Measurements from ENCODE around the gene M1AP. TPM values are rescaled to one million over a fixed set of nuclear protein-coding genes. Genes with fewer than 3 reads are reported as not detected.
A peak's percentile ranks its signal among the peaks of the same experiment; 100 is the strongest.

The M1AP gene
- total and polyA plus RNA-seq, 2 donors (not counting 1 experiment from before 2014, with no cell fraction given): not detected

DNA sequence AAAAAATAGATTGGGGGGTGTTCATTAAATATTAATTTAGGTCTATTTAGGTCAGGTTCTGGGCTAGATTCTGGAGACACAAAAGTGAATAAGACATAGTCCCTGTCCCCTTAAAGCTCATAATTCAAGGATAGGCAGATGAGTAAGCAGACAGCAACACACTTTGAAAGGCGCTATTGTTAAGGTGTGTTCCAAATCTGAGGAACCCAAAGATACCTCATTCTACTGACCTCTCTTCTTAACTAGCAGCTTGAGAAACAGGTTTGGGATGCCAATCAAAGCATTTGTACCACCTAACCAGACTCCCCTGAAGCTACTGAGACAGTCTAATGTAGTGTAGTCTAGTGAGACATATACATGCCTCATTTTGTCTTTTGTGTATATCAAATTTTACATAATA, 40.8 kb upstream of the M1AP start:
- Histone ChIP-seq H3K9me3 (ENCODE audit: control insufficient read depth, insufficient read depth, low read depth, low read length) (no peaks in the 10 kb centered on the region), H3K9ac (ENCODE audit: insufficient read depth, low read length) (no peak overlapping the region), H3K4me1 (ENCODE audit: control insufficient read depth, extremely low read depth, insufficient read depth, low read length) (no peaks in the 10 kb centered on the region), H3K36me3 (ENCODE audit: control insufficient read depth, insufficient read depth, low read length) (no peaks in the 10 kb centered on the region), H4K20me1 (ENCODE audit: control insufficient read depth, extremely low read depth, insufficient read depth, low read length) (no peaks in the 10 kb centered on the region), H3K4me3 (replicated peaks in 1 of 4; ENCODE audit: control extremely low read depth in 1 of 4, insufficient read depth in 1 of 4, low read depth in 3 of 4, low read length in 4 of 4) (no peak overlapping the region), H3K79me2 (ENCODE audit: control insufficient read depth, insufficient read depth, low read length) (no peaks in the 10 kb centered on the region), H3K27ac (ENCODE audit: insufficient read depth, low read length) (no peak overlapping the region), H3K4me2 (ENCODE audit: extremely low read depth, insufficient read depth, low read length) (no peak overlapping the region), H2AFZ (ENCODE audit: low read length) (no peak overlapping the region), H3K27me3 (ENCODE audit: control insufficient read depth, insufficient read depth, low read length) (peaks cover 2% of the 10 kb centered on the region)
- no peak for DNase-seq (ENCODE audit: low read depth in 2 of 2)
- TF ChIP-seq EZH2 (IDR thresholded peaks at IDR 0.05; ENCODE audit: low read length, missing control alignments): no peak
- no peak for TF ChIP-seq CTCF (conservative IDR thresholded peaks at IDR 0.05 in 1 of 2, IDR thresholded peaks at IDR 0.05 in 1 of 2; ENCODE audit: low read depth in 1 of 2, low read length in 2 of 2)

DNA sequence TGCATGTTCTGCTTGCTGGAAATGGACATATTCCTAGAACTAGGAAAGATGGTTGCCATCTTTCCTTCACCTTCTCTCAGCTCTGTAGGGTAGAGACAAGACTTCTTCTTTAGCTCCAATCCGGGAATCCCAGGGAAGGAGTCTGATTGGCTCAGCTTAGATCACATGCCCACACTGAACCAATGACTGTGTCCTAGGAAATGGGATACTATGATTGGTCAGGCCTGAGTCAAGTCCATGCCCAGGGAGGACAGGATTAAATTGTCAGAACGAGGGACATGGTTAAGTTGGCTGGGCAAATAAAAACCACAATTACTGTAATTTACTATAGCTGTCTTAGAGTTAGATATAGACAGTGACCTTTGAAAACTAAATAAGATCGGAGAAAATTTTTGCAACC, 37.3 kb upstream of the M1AP start:
- Histone ChIP-seq H3K27ac (ENCODE audit: insufficient read depth, low read length) (no peak overlapping the region), H3K79me2 (ENCODE audit: control insufficient read depth, insufficient read depth, low read length) (no peaks in the 10 kb centered on the region), H3K4me1 (ENCODE audit: control insufficient read depth, extremely low read depth, insufficient read depth, low read length) (no peaks in the 10 kb centered on the region), H3K9me3 (ENCODE audit: control insufficient read depth, insufficient read depth, low read depth, low read length) (no peaks in the 10 kb centered on the region), H3K27me3 (ENCODE audit: control insufficient read depth, insufficient read depth, low read length) (peaks cover 2% of the 10 kb centered on the region), H3K36me3 (ENCODE audit: control insufficient read depth, insufficient read depth, low read length) (no peaks in the 10 kb centered on the region), H3K9ac (ENCODE audit: insufficient read depth, low read length) (no peak overlapping the region), H4K20me1 (ENCODE audit: control insufficient read depth, extremely low read depth, insufficient read depth, low read length) (no peaks in the 10 kb centered on the region), H3K4me2 (ENCODE audit: extremely low read depth, insufficient read depth, low read length) (no peak overlapping the region), H2AFZ (ENCODE audit: low read length) (no peak overlapping the region), H3K4me3 (replicated peaks in 1 of 4; ENCODE audit: control extremely low read depth in 1 of 4, insufficient read depth in 1 of 4, low read depth in 3 of 4, low read length in 4 of 4) (no peak overlapping the region)
- no peak for TF ChIP-seq EZH2 (IDR thresholded peaks at IDR 0.05; ENCODE audit: low read length, missing control alignments)
- no peak for TF ChIP-seq CTCF (conservative IDR thresholded peaks at IDR 0.05 in 1 of 2, IDR thresholded peaks at IDR 0.05 in 1 of 2; ENCODE audit: low read depth in 1 of 2, low read length in 2 of 2)
- peak in 1 of 2 donors; percentile 11 for DNase-seq (ENCODE audit: low read depth in 2 of 2)

DNA sequence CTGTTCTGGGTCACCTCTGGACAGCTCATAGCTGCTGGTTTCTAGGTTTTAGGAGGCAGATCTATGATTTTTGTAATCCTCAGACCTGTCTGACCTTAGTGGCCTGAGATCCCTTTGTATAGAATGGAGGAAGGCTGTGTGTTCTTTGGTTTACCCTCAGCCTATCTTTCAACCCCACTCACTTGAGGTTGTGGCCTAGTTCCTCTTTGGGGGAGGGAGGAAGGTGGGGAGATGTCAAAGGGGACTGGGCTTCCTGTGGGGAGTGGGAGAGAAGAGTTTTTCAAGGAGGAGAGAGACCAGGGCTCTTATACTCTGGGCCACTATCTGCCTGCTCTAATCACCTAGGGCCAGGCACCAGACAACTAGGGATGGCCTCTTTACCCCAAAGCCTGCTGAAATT, 34.4 kb upstream of the M1AP start:
- Histone ChIP-seq H3K9ac (ENCODE audit: insufficient read depth, low read length) (no peak overlapping the region), H3K4me2 (ENCODE audit: extremely low read depth, insufficient read depth, low read length) (no peak overlapping the region), H3K79me2 (ENCODE audit: control insufficient read depth, insufficient read depth, low read length) (no peaks in the 10 kb centered on the region), H3K4me3 (replicated peaks in 1 of 4; ENCODE audit: control extremely low read depth in 1 of 4, insufficient read depth in 1 of 4, low read depth in 3 of 4, low read length in 4 of 4) (no peak overlapping the region), H3K27ac (ENCODE audit: insufficient read depth, low read length) (no peak overlapping the region), H3K9me3 (ENCODE audit: control insufficient read depth, insufficient read depth, low read depth, low read length) (no peaks in the 10 kb centered on the region), H3K4me1 (ENCODE audit: control insufficient read depth, extremely low read depth, insufficient read depth, low read length) (no peaks in the 10 kb centered on the region), H3K27me3 (ENCODE audit: control insufficient read depth, insufficient read depth, low read length) (peaks cover under 1% of the 10 kb centered on the region), H3K36me3 (ENCODE audit: control insufficient read depth, insufficient read depth, low read length) (no peaks in the 10 kb centered on the region), H4K20me1 (ENCODE audit: control insufficient read depth, extremely low read depth, insufficient read depth, low read length) (no peaks in the 10 kb centered on the region), H2AFZ (ENCODE audit: low read length) (no peak overlapping the region)
- no peak for TF ChIP-seq EZH2 (IDR thresholded peaks at IDR 0.05; ENCODE audit: low read length, missing control alignments)
- no peak for TF ChIP-seq CTCF (conservative IDR thresholded peaks at IDR 0.05 in 1 of 2, IDR thresholded peaks at IDR 0.05 in 1 of 2; ENCODE audit: low read depth in 1 of 2, low read length in 2 of 2)
- DNase-seq (ENCODE audit: low read depth in 2 of 2): no peak

All from fibroblast of lung (primary cell).